A549 (cell line): Measurements from ENCODE around the gene MAST3. TPM values are rescaled to one million over a fixed set of nuclear protein-coding genes. Genes with fewer than 3 reads are reported as not detected.

Experiments
- ATAC-seq, 2 experiments: fragments of 200-7000 bp in 1 of 2; fragments of >200 bp in 1 of 2; cut with Nextera tagmentation in 1 of 2; cut with Tn5 transposase in 1 of 2; 3 replicates each; pipeline versions ENCODE4 v1.8.0 to v1.9.1; 2018 to 2020; ENCODE audit warnings: mild to moderate bottlenecking in 1 of 2, moderate library complexity in 1 of 2
- CTCF ChIA-PET: fragments of 300-600 bp; sonication (Branson Sonifier 250); formaldehyde crosslinking; extraction: SDS; loops from one replicate; lab custom pipeline; 2021; ENCODE audit warnings: antibody characterized with exemption, inconsistent platforms; lab: Yijun Ruan, JAX
- POLR2A ChIA-PET: fragments of 350-600 bp; formaldehyde crosslinking; extraction: SDS; loops from one replicate; lab custom pipeline; 2021; ENCODE audit warnings: antibody characterized with exemption, inconsistent platforms; lab: Yijun Ruan, JAX
- DNase-seq, 2 experiments: peaks; one replicate each; pipeline versions ENCODE4 v3.0.0 to v3.0.0-alpha.2; 2011 to 2016; ENCODE audit warnings: low read depth in 1 of 2, low spot score in 1 of 2
- FAIRE-seq: peaks from 2 replicates; lab custom pipeline; 2011; peaks lifted over from hg19 to GRCh38; lab: Jason Lieb, UNC
- H3K27ac ChIP-seq, 2 experiments: fragments of >200 bp; sonication (Bioruptor Twin); formaldehyde crosslinking; 3 replicates each; pipeline ENCODE4 v1.5.1; 2016 to 2017
- H3K4me1 ChIP-seq: fragments of >200 bp; sonication (Bioruptor Twin); formaldehyde crosslinking; 3 replicates; pipeline ENCODE4 v1.6.1; 2016
- H3K4me2 ChIP-seq: fragments of >200 bp; sonication (Bioruptor Twin); formaldehyde crosslinking; 3 replicates; pipeline ENCODE4 v1.6.1; 2016
- H3K4me3 ChIP-seq: fragments of >200 bp; sonication (Bioruptor Twin); formaldehyde crosslinking; 3 replicates; pipeline ENCODE4 v1.5.1; 2016
- H3K9me3 ChIP-seq: fragments of >200 bp; sonication (Bioruptor Twin); formaldehyde crosslinking; 3 replicates; pipeline ENCODE4 v1.6.1; 2016
- CBX8 ChIP-seq: fragments of 200-600 bp; sonication (generic); IDR thresholded peaks from 2 replicates; pipeline ENCODE4 v1.6.1; 2016
- CHD2 ChIP-seq: fragments of 150-350 bp; IDR thresholded peaks from 2 replicates; pipeline ENCODE4 v1.6.1; 2014; ENCODE audit warnings: low read length; ENCODE audit not compliant: partially characterized antibody
- CHD4 ChIP-seq: fragments of 200-600 bp; sonication (generic); IDR thresholded peaks from 2 replicates; pipeline ENCODE4 v1.6.1; 2016; ENCODE audit warnings: antibody characterized with exemption, mild to moderate bottlenecking, borderline replicate concordance
- EHF ChIP-seq: fragments of 250-450 bp; sonication (Bioruptor Pico); IDR thresholded peaks from 2 replicates; pipeline ENCODE4 v1.5.0; 2020; ENCODE audit warnings: mild to moderate bottlenecking
- FOSB ChIP-seq: fragments of 250-450 bp; sonication (Bioruptor Pico); IDR thresholded peaks from 2 replicates; pipeline ENCODE4 v1.5.0; 2020; ENCODE audit warnings: mild to moderate bottlenecking, moderate library complexity
- FOXS1 ChIP-seq: fragments of 250-450 bp; sonication (Bioruptor Pico); IDR thresholded peaks from 2 replicates; pipeline ENCODE4 v1.5.0; 2020; ENCODE audit warnings: mild to moderate bottlenecking, moderate library complexity
- HEYL ChIP-seq: fragments of 250-450 bp; sonication (Bioruptor Pico); IDR thresholded peaks from 2 replicates; pipeline ENCODE4 v1.8.0; 2021; ENCODE audit warnings: mild to moderate bottlenecking, moderate library complexity
- HOXB13 ChIP-seq: fragments of 250-450 bp; sonication (Bioruptor Pico); IDR thresholded peaks from 2 replicates; pipeline ENCODE4 v1.5.0; 2020; ENCODE audit warnings: low read depth, mild to moderate bottlenecking, moderate library complexity
- HOXB5 ChIP-seq: fragments of 250-450 bp; sonication (Bioruptor Pico); IDR thresholded peaks from 2 replicates; pipeline ENCODE4 v1.5.0; 2020; ENCODE audit warnings: mild to moderate bottlenecking, moderate library complexity
- JUN ChIP-seq, 2 experiments: fragments of >200 bp; sonication (Bioruptor Twin); formaldehyde crosslinking; IDR thresholded peaks; 2 replicates in 1 of 2; 3 replicates in 1 of 2; pipeline ENCODE4 v1.6.1; 2016 to 2017
- JUNB ChIP-seq: fragments of >200 bp; sonication (Bioruptor Twin); formaldehyde crosslinking; IDR thresholded peaks from 2 replicates; pipeline ENCODE4 v1.6.1; 2016
- KDM5A ChIP-seq: fragments of 200-600 bp; sonication (generic); IDR thresholded peaks from 2 replicates; pipeline ENCODE4 v1.6.1; 2016; ENCODE audit warnings: antibody characterized with exemption, mild to moderate bottlenecking
- MAFK ChIP-seq: fragments of 450-650 bp; IDR thresholded peaks from 2 replicates; pipeline ENCODE4 v1.6.1; 2014; ENCODE audit not compliant: partially characterized antibody
- MAZ ChIP-seq: fragments of 150-350 bp; IDR thresholded peaks from 2 replicates; pipeline ENCODE4 v1.6.1; 2014; ENCODE audit warnings: antibody characterized with exemption, low read depth, low read length, borderline replicate concordance
- NPAS2 ChIP-seq: fragments of 250-450 bp; sonication (Bioruptor Pico); IDR thresholded peaks from 2 replicates; pipeline ENCODE4 v1.8.0; 2022; ENCODE audit warnings: mild to moderate bottlenecking, moderate library complexity, borderline replicate concordance
- NR3C1 ChIP-seq: fragments of >200 bp; sonication (Bioruptor Twin); formaldehyde crosslinking; IDR thresholded peaks from 3 replicates; pipeline ENCODE4 v1.6.1; 2017
- POLR2A ChIP-seq: IDR thresholded peaks from 2 replicates; pipeline ENCODE4 v1.6.1; 2012; ENCODE audit warnings: mild to moderate bottlenecking, low read length
- RAD21 ChIP-seq, 2 experiments: fragments of >200 bp in 1 of 2; sonication (Bioruptor Twin) in 1 of 2; formaldehyde crosslinking in 1 of 2; IDR thresholded peaks in 1 of 2; conservative IDR thresholded peaks in 1 of 2; 2 replicates in 1 of 2; 3 replicates in 1 of 2; pipeline ENCODE4 v1.6.1; 2012 to 2018; ENCODE audit warnings: inconsistent platforms in 1 of 2
- RCOR1 ChIP-seq: fragments of 150-350 bp; IDR thresholded peaks from 2 replicates; pipeline ENCODE4 v1.6.1; 2014; ENCODE audit warnings: antibody characterized with exemption, low read length, low read depth
- REST ChIP-seq: fragments of 200-600 bp; sonication (generic); IDR thresholded peaks from 2 replicates; pipeline ENCODE4 v1.6.1; 2016; ENCODE audit warnings: antibody characterized with exemption, mild to moderate bottlenecking, moderate library complexity
- RFX5 ChIP-seq: fragments of 450-650 bp; IDR thresholded peaks from 2 replicates; pipeline ENCODE4 v1.7.1; 2014; ENCODE audit warnings: antibody characterized with exemption, mild to moderate bottlenecking, moderate library complexity
- RNF2 ChIP-seq: fragments of 200-600 bp; sonication (generic); IDR thresholded peaks from 2 replicates; pipeline ENCODE4 v1.6.1; 2016; ENCODE audit warnings: low read depth, mild to moderate bottlenecking, antibody characterized with exemption, moderate library complexity, borderline replicate concordance
- SMC3 ChIP-seq: fragments of >200 bp; sonication (Bioruptor Twin); formaldehyde crosslinking; IDR thresholded peaks from 3 replicates; pipeline ENCODE4 v1.6.1; 2018; ENCODE audit warnings: inconsistent platforms
- SREBF2 ChIP-seq: fragments of 450-650 bp; IDR thresholded peaks from 2 replicates; pipeline ENCODE4 v1.6.1; 2014; ENCODE audit warnings: mild to moderate bottlenecking, moderate library complexity
- TP53 ChIP-seq: fragments of 250-450 bp; sonication (Bioruptor Pico); IDR thresholded peaks from 2 replicates; pipeline ENCODE4 v1.5.0; 2021; ENCODE audit warnings: mild to moderate bottlenecking, moderate library complexity
- USF2 ChIP-seq: fragments of 450-650 bp; IDR thresholded peaks from 2 replicates; pipeline ENCODE4 v1.6.1; 2014; ENCODE audit warnings: antibody characterized with exemption
- ZFP36 ChIP-seq: fragments of 450-650 bp; IDR thresholded peaks from 2 replicates; pipeline ENCODE4 v1.6.1; 2014; ENCODE audit warnings: borderline replicate concordance; ENCODE audit not compliant: partially characterized antibody
- ZNF302 ChIP-seq: fragments of 250-450 bp; sonication (Bioruptor Pico); IDR thresholded peaks from 2 replicates; pipeline ENCODE4 v1.9.0; 2021; ENCODE audit warnings: inconsistent platforms, mild to moderate bottlenecking, moderate library complexity
- WGBS: methylation state at CpG from one replicate; pipeline ENCODE4 v1.1.6; 2017; ENCODE audit errors: missing lambda C conversion rate; 5-methylcytosine and 5-hydroxymethylcytosine counted together
- polyA plus RNA-seq, 4 experiments: library from polyadenylated mRNA; depleted of rRNA in 3 of 4; stranded (reverse); fragments of >200 nt; fragmentation: RNase III in 1 of 4; extraction: RNeasy Plus Mini Kit Qiagen cat#74134 plus additional on column Dnase treatment in 1 of 4; gene quantifications; 2 replicates in 3 of 4; 3 replicates in 1 of 4; pipeline ENCODE4 v1.2.3, GENCODE V29; 2011 to 2017
- TF ChIP-seq, protein P1 (sequence below): fragments of 250-450 bp; sonication (Bioruptor Pico); IDR thresholded peaks from 2 replicates; pipeline ENCODE4 v1.5.0; 2020; ENCODE audit warnings: low read depth, mild to moderate bottlenecking, moderate library complexity
- TF ChIP-seq, protein P2 (sequence below): fragments of 150-350 bp; IDR thresholded peaks from 2 replicates; pipeline ENCODE4 v1.6.1; 2014; ENCODE audit warnings: low read depth, mild to moderate bottlenecking, low read length

Gene MAST3
- polyA plus RNA-seq, 2 of the 4 experiments (the other 2 are of a cell fraction): 1.3 to 2.5 TPM

DNA sequence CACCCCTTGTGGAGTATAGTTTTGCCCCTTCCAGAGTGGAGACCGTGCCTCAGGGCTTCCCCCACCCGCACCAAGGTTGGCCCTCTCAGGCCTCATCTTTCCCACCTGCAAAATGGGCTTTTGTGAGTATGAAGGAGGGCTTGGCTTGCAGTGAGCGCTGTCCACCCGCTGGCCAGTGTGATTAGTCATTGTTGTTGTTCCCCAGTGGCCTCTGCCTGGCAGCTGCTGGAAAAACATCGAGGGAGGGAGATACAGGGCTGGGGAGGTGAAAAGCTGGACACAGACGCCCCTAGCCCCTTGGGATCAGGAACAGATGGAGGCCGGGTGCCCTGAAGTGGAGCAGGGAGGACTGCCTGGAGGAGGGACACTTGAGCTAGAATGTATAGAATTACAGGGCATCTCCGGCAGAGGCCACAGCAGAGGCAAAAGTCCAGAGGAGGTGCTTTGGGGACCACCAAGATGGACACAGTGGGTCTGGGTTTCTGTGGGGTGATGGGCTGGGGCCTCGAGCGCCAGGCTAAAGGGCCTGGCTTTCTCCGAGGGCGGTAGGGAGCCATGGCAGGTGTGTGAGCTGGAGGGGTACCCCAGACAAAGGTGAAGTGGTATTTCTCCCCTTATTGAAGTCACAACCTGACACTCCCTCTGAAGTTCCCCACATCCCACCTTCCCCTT is 6.9 kb upstream of the MAST3 start:
- Histone ChIP-seq H3K9me3 (no peaks in the 10 kb centered on the region), H3K4me3 (no peak overlapping the region), H3K4me1 (no peaks in the 10 kb centered on the region), H3K4me2 (no peak overlapping the region), H3K27ac (no peak overlapping the region)
- DNase-seq: no peak
- CTCF ChIA-PET: interaction anchor here (1.6 to 1.8 kb wide), 2 partner anchors 20 to 32 kb away, joined by 4 to 6 read pairs; no protein-coding TSS in a partner anchor
- TF ChIP-seq HOXB13 (CRISPR knock-in tag): no peak
- TF ChIP-seq RFX5: no peak
- no peak for TF ChIP-seq CHD2
- TF ChIP-seq, protein P1, sequence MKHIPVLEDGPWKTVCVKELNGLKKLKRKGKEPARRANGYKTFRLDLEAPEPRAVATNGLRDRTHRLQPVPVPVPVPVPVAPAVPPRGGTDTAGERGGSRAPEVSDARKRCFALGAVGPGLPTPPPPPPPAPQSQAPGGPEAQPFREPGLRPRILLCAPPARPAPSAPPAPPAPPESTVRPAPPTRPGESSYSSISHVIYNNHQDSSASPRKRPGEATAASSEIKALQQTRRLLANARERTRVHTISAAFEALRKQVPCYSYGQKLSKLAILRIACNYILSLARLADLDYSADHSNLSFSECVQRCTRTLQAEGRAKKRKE (CRISPR knock-in tag): no peak
- TF ChIP-seq FOXS1 (CRISPR knock-in tag): no peak
- TF ChIP-seq NR3C1: no peak
- no peak for TF ChIP-seq MAFK
- TF ChIP-seq EHF: no peak
- TF ChIP-seq POLR2A: no peak
- no peak for TF ChIP-seq ZFP36
- no peak for TF ChIP-seq RNF2
- TF ChIP-seq HEYL: no peak
- no peak for TF ChIP-seq CBX8
- TF ChIP-seq ZNF302: no peak
- no peak for TF ChIP-seq TP53
- no peak for TF ChIP-seq SMC3
- POLR2A ChIA-PET: no interaction called here
- 64% methylated on average over 10 of the region's 12 CpGs for WGBS
- FAIRE-seq: no peak
- no peak for ATAC-seq

- ATAC-seq (no peak), DNase-seq (no peak), FAIRE-seq (no peak)
- no peak overlapping the region for H3K4me3 ChIP-seq
- H3K4me1 ChIP-seq: no peaks in the 10 kb centered on the region
- no peak overlapping the region for H3K4me2 ChIP-seq
- TF ChIP-seq JUN (IDR thresholded peaks at IDR 0.05) (no peak), HOXB5 (CRISPR knock-in tag) (no peak), NPAS2 (CRISPR knock-in tag) (no peak), RCOR1 (no peak), POLR2A (no peak), ZFP36 (no peak), KDM5A (no peak), USF2 (no peak), ZNF302 (no peak), REST (no peak), MAZ (no peak), FOSB (CRISPR knock-in tag) (no peak), CHD4 (no peak), SREBF2 (no peak), JUNB (no peak), RAD21 (conservative IDR thresholded peaks at IDR 0.05 in 1 of 2, IDR thresholded peaks at IDR 0.05 in 1 of 2) (no peak)
- TF ChIP-seq, protein P2, sequence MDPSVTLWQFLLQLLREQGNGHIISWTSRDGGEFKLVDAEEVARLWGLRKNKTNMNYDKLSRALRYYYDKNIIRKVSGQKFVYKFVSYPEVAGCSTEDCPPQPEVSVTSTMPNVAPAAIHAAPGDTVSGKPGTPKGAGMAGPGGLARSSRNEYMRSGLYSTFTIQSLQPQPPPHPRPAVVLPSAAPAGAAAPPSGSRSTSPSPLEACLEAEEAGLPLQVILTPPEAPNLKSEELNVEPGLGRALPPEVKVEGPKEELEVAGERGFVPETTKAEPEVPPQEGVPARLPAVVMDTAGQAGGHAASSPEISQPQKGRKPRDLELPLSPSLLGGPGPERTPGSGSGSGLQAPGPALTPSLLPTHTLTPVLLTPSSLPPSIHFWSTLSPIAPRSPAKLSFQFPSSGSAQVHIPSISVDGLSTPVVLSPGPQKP: no peak
- no peak overlapping the region for H3K27ac ChIP-seq
- ChIA-PET POLR2A (interaction anchor here (1.2 kb wide), 1 partner anchor 102 kb away, joined by 6 read pairs; the partner anchor contains the start of gene MPV17L2), CTCF (interaction anchor here (1.1 to 1.8 kb wide), 3 partner anchors 19 to 32 kb away, joined by 3 to 6 read pairs (median 4); no protein-coding TSS in a partner anchor)
- no peaks in the 10 kb centered on the region for H3K9me3 ChIP-seq
- 62% methylated on average over 9 of the region's 12 CpGs for WGBS
These were observed 6.4 kb upstream of the MAST3 start for GRCh38 chr19:18091217-18091608.
